Breast epithelium (tissue), 4 donors: ENCODE results near the gene HGS. TPM values are rescaled to one million over a fixed set of nuclear protein-coding genes. Genes with fewer than 3 reads are reported as not detected.
A peak's percentile ranks its signal among the peaks of the same experiment; 100 is the strongest.

ENCODE experiments used
- DNase-seq, 2 donors: peaks; one replicate each; pipeline ENCODE4 v3.0.0-alpha.2; 2019; ENCODE audit warnings: low spot score in 2 of 2
- H3K27ac ChIP-seq, 2 donors: fragments of 200-600 bp; sonication (generic) in 1 of 2; one replicate each; pipeline ENCODE4 v1.5.1; 2016 to 2019; ENCODE audit warnings: mild to moderate bottlenecking in 1 of 2
- H3K27me3 ChIP-seq, 2 donors: fragments of 200-600 bp; sonication (generic) in 1 of 2; one replicate each; pipeline versions ENCODE4 v1.5.1 to v1.6.0; 2017 to 2019; ENCODE audit warnings: control low read depth in 1 of 2, mild to moderate bottlenecking in 1 of 2
- H3K36me3 ChIP-seq: fragments of 200-600 bp; one replicate; pipeline ENCODE4 v1.5.1; 2019
- H3K4me1 ChIP-seq, 2 donors: fragments of 200-600 bp; sonication (generic); one replicate each; pipeline ENCODE4 v1.5.1; 2016 to 2019; ENCODE audit warnings: control low read depth in 1 of 2
- H3K4me3 ChIP-seq, 3 donors: fragments of 200-600 bp; sonication (generic); 1 replicate in 2 of 3; 2 replicates in 1 of 3; pipeline ENCODE4 v1.5.1; 2016 to 2019; ENCODE audit warnings: mild to moderate bottlenecking in 3 of 3, moderate library complexity in 2 of 3
- H3K9me3 ChIP-seq, 2 donors: fragments of 200-600 bp; sonication (generic) in 1 of 2; one replicate each; pipeline ENCODE4 v1.5.1; 2016 to 2019; ENCODE audit warnings: control low read depth in 1 of 2
- POLR2A ChIP-seq: fragments of 450-650 bp; IDR thresholded peaks from one replicate; pipeline ENCODE4 v1.6.1; 2016; ENCODE audit warnings: antibody characterized with exemption, mild to moderate bottlenecking, moderate library complexity
- POLR2AphosphoS5 ChIP-seq, 3 donors: sonication (generic); formaldehyde crosslinking; IDR thresholded peaks; one replicate each; pipeline ENCODE4 v1.6.1; 2017; ENCODE audit warnings: antibody characterized with exemption in 3 of 3
- intact Hi-C: fragments of 100-400 bp; cut with DNase I; formaldehyde crosslinking; loops from one replicate; pipeline ENCODE4 v1.15.1; 2023; ENCODE audit warnings: low total_unique reads
- total RNA-seq, 3 donors: library from RNA; depleted of rRNA; stranded (reverse); fragments of >200 nt; gene quantifications; one replicate each; pipeline ENCODE4 v1.1.0, GENCODE V29; 2016
- TF ChIP-seq, protein P1 (sequence below), 3 donors: fragments of 450-650 bp; IDR thresholded peaks; one replicate each; pipeline ENCODE4 v1.5.1; 2016 to 2017; ENCODE audit warnings: antibody characterized with exemption in 3 of 3, mild to moderate bottlenecking in 3 of 3, moderate library complexity in 3 of 3

HGS gene
- total RNA-seq, 3 donors from 2014 or later, result 61.0 to 75.0 (median 64.6) TPM

DNA sequence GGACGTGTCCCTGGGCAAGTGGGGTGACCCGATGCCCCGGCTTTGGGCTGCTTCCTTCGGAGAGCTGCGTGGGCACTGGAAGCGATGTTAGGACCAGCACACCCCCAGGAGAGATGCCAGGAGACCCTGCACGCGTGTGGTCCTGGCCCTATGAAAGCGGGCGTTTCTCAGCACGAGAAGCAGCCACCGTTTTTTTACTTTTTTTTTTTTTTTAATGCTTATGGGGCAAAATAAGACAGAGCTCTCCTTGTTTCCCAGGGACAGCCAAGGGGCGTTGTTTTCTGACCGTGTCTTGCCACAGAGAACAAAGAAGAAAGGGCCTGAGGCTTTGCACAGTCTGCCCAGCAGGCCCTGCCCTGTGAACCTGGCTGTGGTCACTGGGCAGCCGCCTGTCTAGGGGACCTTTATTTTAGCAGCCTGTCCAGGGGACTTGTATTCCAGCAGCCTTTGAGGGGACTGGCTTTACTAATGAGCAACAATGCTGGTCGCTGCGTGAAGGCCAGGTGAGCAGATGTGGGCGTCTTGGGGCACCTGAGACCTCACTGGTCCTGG lies 29.3 kb downstream of the HGS start:
- Histone ChIP-seq H3K27ac (peak overlapping the region; percentile 40 to 71), H3K4me3 (peak overlapping the region; percentile 79 to 94 (median 80)), H3K27me3 (no peaks in the 10 kb centered on the region), H3K36me3 (no peaks in the 10 kb centered on the region), H3K4me1 (peaks cover 11 to 19% of the 10 kb centered on the region in 2 donors), H3K9me3 (no peaks in the 10 kb centered on the region)
- no peak for DNase-seq
- intact Hi-C loops, result no loop called here
- TF ChIP-seq POLR2A (no peak), POLR2AphosphoS5 (IDR thresholded peaks at IDR 0.05) (no peak)

DNA sequence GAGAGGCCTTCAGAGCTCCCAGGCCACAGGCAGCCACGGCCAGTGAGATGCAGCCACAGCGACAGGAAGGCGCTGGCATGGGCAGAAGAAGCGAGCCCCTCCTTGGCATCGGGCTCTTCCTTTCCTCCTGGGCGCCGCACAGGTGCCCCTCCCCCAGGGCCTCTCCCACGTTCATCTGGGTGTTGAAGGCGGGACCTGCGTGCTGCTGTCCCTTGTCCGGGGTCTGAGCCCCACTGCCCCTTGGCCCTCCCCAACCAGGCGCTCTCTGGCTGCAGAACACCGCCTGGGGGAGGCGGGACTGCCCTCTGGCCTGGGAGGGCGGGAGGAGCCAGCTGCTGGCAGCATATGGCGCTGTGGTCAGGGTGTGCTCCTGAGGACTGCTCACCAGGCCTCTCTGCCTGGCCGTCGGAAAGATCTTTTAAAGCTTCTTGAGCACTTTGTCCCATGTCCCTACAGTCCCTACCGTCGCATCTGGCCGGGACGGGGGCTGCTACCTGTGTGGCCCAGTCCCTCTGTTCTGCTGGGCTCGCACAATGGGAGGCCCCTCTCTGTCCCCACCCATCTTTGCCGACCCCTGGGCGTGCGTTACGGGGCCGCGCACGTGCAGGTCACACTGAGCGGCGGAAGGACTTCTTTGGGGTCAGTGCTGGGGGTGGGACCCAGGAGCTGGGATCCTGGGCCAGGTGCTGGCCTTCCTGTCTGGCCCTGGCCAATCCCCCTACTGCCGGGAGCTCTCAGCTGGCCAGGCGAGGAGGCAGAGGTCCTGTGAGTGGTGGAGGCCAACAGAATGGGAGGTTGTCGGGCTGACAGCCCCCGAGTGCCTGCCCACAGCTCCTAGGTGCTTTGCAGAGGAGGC lies 30.0 kb downstream of the HGS start:
- H3K27ac ChIP-seq, result peak overlapping the region; percentile 15 to 48
- peak overlapping the region in 2 of 3 donors; percentile 79 to 94 for H3K4me3 ChIP-seq
- no peak for DNase-seq

DNA sequence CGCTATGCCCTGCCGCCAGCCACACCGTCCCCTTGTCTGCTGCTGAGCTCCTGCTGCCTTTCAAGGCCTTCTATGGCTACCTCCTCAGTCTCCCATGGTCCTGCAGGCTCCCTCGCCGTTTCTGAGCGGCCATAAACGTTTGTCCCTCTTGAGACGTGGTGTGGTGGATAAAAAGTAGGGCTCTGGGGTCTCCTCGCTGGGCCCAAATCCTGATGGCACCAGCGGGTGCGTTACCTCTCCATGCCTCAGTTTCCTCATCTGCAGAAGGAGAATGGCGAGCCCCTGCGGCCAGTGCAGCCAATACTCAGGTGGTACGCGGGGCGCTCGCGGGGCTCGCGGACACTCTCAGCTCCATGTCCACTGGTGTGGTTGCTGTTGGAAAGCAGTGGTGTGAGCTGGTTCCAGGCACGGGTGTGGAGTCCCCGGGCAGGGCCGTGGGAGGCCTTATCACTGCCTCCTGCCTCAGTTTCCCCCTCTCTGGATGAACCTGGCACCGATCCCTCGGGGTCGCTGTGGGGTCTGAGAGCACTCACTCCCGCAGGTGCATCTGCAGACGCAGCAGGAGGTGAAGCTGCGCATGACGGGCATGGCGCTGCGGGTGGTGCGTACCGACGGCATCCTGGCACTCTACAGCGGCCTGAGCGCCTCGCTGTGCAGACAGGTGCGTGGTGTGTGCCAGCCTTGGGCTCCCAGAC lies 30.7 kb downstream of the HGS start:
- no peak overlapping the region for H3K27ac ChIP-seq
- intact Hi-C loops, result no loop called here
- H3K4me3 ChIP-seq, result no peak overlapping the region
- DNase-seq, result no peak
- peaks cover 11 to 19% of the 10 kb centered on the region in 2 donors for H3K4me1 ChIP-seq
- no peaks in the 10 kb centered on the region for H3K27me3 ChIP-seq
- no peak for TF ChIP-seq POLR2A
- no peak for TF ChIP-seq POLR2AphosphoS5 (IDR thresholded peaks at IDR 0.05)
- TF ChIP-seq, protein P1, sequence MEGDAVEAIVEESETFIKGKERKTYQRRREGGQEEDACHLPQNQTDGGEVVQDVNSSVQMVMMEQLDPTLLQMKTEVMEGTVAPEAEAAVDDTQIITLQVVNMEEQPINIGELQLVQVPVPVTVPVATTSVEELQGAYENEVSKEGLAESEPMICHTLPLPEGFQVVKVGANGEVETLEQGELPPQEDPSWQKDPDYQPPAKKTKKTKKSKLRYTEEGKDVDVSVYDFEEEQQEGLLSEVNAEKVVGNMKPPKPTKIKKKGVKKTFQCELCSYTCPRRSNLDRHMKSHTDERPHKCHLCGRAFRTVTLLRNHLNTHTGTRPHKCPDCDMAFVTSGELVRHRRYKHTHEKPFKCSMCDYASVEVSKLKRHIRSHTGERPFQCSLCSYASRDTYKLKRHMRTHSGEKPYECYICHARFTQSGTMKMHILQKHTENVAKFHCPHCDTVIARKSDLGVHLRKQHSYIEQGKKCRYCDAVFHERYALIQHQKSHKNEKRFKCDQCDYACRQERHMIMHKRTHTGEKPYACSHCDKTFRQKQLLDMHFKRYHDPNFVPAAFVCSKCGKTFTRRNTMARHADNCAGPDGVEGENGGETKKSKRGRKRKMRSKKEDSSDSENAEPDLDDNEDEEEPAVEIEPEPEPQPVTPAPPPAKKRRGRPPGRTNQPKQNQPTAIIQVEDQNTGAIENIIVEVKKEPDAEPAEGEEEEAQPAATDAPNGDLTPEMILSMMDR (IDR thresholded peaks at IDR 0.05), result no peak
- H3K36me3 ChIP-seq, result no peaks in the 10 kb centered on the region
- no peaks in the 10 kb centered on the region for H3K9me3 ChIP-seq

More for the DNA sequence above, 30.0 kb downstream of the HGS start:
- TF ChIP-seq POLR2AphosphoS5 (IDR thresholded peaks at IDR 0.05) (no peak), POLR2A (no peak)
- TF ChIP-seq, protein P1 (IDR thresholded peaks at IDR 0.05), result no peak
- Histone ChIP-seq H3K9me3 (no peaks in the 10 kb centered on the region), H3K36me3 (no peaks in the 10 kb centered on the region), H3K4me1 (peaks cover 11 to 19% of the 10 kb centered on the region in 2 donors), H3K27me3 (no peaks in the 10 kb centered on the region)
- intact Hi-C loops, result no loop called here

DNA sequence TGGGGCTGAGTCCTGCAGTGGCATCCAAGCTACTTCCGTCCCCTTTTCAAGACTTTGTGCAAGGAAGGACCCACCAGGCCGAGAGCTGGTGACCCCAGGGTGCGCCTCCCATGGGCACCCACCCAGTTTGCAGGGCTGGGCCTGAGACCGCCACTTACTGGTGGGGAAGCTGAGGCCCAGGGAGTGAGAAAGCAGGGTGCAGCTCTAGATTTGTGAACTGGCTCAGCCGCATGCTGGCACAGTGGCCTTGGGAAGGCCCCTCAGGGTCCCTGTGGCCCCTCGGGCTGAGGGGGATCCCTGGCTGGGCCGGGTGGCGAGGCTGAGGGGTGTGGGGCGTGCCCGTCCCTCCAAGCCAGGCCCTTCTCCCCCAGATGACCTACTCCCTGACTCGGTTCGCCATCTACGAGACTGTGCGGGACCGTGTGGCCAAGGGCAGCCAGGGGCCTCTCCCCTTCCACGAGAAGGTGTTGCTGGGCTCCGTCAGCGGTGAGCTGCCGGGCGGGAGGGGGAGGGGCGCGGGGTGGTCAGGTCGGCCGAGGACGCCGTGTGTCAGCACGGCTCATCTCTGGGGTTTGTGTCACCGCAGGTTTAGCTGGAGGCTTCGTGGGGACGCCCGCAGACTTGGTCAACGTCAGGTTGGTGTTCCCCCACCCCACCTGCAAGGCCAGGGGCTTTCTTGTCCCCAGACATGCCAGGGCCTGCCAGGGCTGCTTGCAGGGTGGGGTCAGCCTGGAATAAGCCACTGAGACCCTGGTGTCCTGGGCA lies 31.5 kb downstream of the HGS start:
- Histone ChIP-seq H3K27ac (no peak overlapping the region), H3K36me3 (no peaks in the 10 kb centered on the region), H3K27me3 (no peaks in the 10 kb centered on the region), H3K4me1 (peaks cover 11 to 19% of the 10 kb centered on the region in 2 donors), H3K9me3 (no peaks in the 10 kb centered on the region), H3K4me3 (no peak overlapping the region)
- intact Hi-C loops, result no loop called here
- TF ChIP-seq, protein P1 (IDR thresholded peaks at IDR 0.05), result no peak
- TF ChIP-seq POLR2AphosphoS5 (IDR thresholded peaks at IDR 0.05) (no peak), POLR2A (no peak)
- DNase-seq, result no peak

DNA sequence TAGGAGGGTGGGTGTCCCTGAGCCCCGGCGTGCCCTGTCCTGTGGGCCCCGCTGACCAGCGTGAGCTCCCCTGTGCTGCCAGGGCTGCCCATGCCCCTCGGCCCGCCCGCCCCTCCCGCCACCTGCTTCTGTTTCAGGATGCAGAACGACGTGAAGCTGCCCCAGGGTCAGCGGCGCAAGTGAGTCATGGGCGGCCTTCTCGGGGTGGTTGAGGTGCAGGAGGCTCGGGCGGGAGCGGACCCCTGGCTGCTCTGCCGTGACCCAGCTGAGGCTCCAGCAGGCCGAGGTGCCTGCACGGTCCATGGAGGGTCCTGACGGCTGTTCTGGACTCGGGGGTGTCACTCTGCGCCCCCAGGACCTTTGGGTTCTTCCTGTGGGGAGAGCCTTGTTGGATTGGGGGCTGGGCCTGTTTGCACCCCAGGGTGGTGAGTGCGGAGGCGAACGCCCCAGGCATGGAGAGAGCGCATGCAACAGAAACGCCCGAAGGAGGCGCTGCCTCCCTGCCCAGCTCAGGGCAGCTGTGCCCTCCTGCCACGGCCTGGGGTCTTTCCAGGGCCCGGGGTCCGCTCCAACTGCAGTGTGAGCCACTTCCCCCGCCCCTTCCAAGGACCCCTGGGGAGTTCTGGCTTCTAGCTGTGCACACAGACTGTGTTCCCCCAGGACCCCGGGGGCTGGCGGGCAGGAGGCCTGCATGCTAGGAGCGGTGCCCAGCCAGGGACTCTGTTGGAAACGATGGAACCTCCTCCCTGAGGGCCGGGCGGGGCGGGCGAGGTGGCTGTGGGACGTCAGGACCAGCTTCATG lies 32.3 kb downstream of the HGS start:
- no peak overlapping the region for H3K27ac ChIP-seq
- no peaks in the 10 kb centered on the region for H3K27me3 ChIP-seq
- intact Hi-C loops, result no loop called here
- H3K9me3 ChIP-seq, result no peaks in the 10 kb centered on the region
- peaks cover 7 to 12% of the 10 kb centered on the region in 2 donors for H3K4me1 ChIP-seq
- no peak overlapping the region for H3K4me3 ChIP-seq
- no peaks in the 10 kb centered on the region for H3K36me3 ChIP-seq
- no peak for TF ChIP-seq POLR2AphosphoS5 (IDR thresholded peaks at IDR 0.05)
- no peak for DNase-seq
